Activated CD4-positive, alpha-beta memory T cell treated with anti-CD3 and anti-CD28 coated beads, Interleukin-2, amount 10 ng/mL, durations not matched to agents 7 days and 5 days (primary cell): ENCODE measurements around the gene FNDC3A. TPM values are rescaled to one million over a fixed set of nuclear protein-coding genes. Genes with fewer than 3 reads are reported as not detected.
A peak's percentile ranks its signal among the peaks of the same experiment; 100 is the strongest.

Source experiments
- CTCF ChIA-PET: fragments of 350-600 bp; sonication (Branson Sonifier 250); formaldehyde crosslinking; loops from one replicate; lab custom pipeline; 2021; ENCODE audit warnings: antibody characterized with exemption, inconsistent platforms; lab: Charles Lee
- POLR2A ChIA-PET: fragments of 350-600 bp; sonication (Branson Sonifier 250); formaldehyde crosslinking; loops from one replicate; lab custom pipeline; 2021; ENCODE audit warnings: antibody characterized with exemption; lab: Charles Lee
- DNase-seq: peaks from one replicate; pipeline ENCODE4 v3.0.0-alpha.2; 2020
- H3K27ac Mint-ChIP-seq: one replicate; pipeline ENCODE4 v1.8.0; 2021; ENCODE audit warnings: mild to moderate bottlenecking, mixed read lengths
- H3K27me3 Mint-ChIP-seq: one replicate; pipeline ENCODE4 v1.8.0; 2021; ENCODE audit warnings: mixed read lengths
- H3K36me3 Mint-ChIP-seq: one replicate; pipeline ENCODE4 v1.8.0; 2021; ENCODE audit warnings: low read depth, mixed read lengths
- H3K4me1 Mint-ChIP-seq: one replicate; pipeline ENCODE4 v1.8.0; 2021; ENCODE audit warnings: mixed read lengths
- H3K4me3 Mint-ChIP-seq: one replicate; pipeline ENCODE4 v1.8.0; 2021; ENCODE audit warnings: mild to moderate bottlenecking, mixed read lengths
- H3K9me3 Mint-ChIP-seq: one replicate; pipeline ENCODE4 v1.8.0; 2021; ENCODE audit warnings: mixed read lengths
- total RNA-seq, 2 experiments: library from RNA; stranded (reverse); gene quantifications; one replicate each; pipeline ENCODE4 v1.2.3, GENCODE V29; 2021

FNDC3A gene
- total RNA-seq, 2 experiments from 2014 or later, result 27.0 to 27.8 TPM

DNA sequence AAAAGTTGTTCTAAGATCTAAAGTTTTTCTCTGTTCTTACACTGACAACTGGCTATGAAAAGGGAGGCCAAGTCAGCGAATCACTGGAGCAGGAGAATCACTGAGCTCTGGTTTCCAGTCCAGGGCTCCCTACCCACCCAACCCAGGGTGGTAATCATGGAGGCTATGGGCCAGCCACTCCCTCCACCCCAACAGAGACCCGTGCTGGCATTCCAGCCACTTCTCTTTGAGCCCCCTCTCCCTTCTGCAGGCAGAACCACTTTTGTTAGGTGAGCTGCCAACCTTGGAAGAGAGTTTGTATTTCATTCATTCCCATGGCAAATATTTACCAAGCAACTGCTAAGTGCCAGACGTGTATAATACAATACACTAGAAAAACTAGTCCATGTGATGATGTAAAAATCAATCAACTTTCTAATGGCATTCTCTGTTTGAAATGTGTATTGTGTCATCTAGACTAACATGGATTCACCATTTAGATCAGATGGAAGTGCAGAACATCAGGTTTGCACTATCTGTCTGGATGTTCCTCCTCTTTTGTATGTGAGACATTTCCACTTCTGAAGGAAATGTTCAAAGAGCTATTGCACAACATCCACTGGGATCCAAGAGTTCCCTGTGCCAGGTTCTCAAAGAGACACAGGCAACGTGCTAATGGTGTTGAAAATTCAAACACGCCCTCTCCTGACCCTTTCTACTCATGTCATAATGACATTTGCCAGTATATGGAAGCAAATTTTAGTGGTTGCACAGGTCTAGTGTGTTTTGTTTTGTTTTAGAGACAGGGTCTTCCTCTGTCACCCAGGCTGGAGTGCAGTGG lies 249.7 kb downstream of the FNDC3A start:
- Mint-ChIP-seq H3K9me3 (no peaks in the 10 kb centered on the region), H3K27me3 (peaks cover 43% of the 10 kb centered on the region), H3K27ac (no peak overlapping the region), H3K36me3 (no peaks in the 10 kb centered on the region), H3K4me1 (peaks cover 9% of the 10 kb centered on the region), H3K4me3 (no peak overlapping the region)
- ChIA-PET CTCF (interaction anchor here (2.8 kb wide), 1 partner anchor 10 kb away, joined by 6 read pairs; no protein-coding TSS in a partner anchor), POLR2A (no interaction called here)
- no peak for DNase-seq

DNA sequence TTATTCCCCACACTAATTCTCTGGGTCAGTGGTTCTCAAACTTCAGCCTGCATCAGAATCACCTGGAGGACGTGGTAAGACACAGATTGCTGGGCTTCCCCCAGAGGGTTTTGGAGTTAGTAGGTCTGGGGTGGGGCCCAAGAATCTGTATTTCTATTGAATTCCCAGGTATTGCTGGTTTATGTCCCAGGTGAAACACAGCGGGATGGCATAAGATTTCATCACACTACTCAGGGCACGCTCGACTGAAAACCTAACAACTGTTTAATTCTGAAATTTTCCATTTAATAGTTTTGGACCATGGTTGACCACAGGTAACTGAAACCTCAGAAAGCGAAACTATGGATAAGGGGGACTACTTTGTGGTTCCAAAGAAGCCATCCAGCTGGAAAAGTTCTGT lies 250.9 kb downstream of the FNDC3A start:
- DNase-seq, result no peak
- no peaks in the 10 kb centered on the region for H3K9me3 Mint-ChIP-seq
- POLR2A ChIA-PET, result interaction anchor here (0.8 kb wide), 1 partner anchor 18 kb away, joined by 3 read pairs; no protein-coding TSS in a partner anchor
- H3K27me3 Mint-ChIP-seq, result peaks cover 34% of the 10 kb centered on the region
- H3K27ac Mint-ChIP-seq, result no peak overlapping the region
- peaks cover 3% of the 10 kb centered on the region for H3K4me1 Mint-ChIP-seq
- CTCF ChIA-PET, result no interaction called here
- no peak overlapping the region for H3K4me3 Mint-ChIP-seq
- H3K36me3 Mint-ChIP-seq, result no peaks in the 10 kb centered on the region

DNA sequence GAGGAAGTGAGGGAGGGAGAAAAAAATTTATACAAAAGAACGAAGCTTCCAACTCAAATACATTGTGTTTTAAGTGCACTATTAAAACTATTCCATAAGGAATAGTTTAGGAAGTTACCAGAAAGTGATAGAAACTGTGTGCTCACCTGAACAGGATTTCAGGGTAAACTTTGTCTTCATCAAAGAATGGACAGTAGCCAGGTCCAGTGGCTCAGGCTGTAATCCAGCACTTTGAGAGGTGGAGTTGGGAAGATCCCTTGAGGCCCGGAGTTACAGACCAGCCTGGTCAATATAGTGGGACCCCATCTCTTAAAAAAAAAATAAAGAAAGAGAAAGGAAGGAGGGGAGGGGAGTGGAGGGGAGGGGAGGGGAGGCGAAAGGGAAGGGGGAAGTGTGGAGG lies 259.0 kb downstream of the FNDC3A start:
- Mint-ChIP-seq H3K9me3 (no peaks in the 10 kb centered on the region), H3K27ac (no peak overlapping the region), H3K4me3 (no peak overlapping the region), H3K4me1 (no peaks in the 10 kb centered on the region), H3K27me3 (peaks cover 3% of the 10 kb centered on the region), H3K36me3 (no peaks in the 10 kb centered on the region)
- POLR2A ChIA-PET, result no interaction called here
- no peak for DNase-seq
- CTCF ChIA-PET, result no interaction called here

DNA sequence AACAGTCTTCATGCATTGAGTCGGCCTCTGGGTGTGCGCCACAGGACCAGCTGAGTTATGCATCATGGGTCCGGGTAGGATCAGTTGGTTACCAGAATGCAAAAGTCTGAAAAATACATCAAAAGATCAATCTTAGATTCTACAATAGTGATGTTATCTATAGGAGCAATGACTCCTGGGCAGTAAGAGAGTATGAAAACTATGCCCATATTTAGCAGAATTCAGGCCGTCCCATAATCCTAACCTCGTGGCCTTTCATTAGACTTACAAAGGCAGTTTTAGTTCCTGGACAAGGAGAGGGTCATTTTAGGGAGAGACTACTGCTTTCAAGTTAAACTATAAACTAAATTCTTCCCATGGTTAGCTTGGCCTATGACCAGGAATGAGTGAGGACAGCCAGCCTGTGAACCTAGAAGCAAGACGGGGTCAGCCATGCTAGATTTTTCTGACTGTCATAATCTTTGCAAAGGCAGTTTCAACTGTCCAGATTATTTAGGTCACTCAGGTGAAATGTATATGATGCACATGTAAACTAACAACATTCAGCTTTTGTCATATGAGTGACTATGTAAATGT lies 260.2 kb downstream of the FNDC3A start:
- no peak overlapping the region for H3K27ac Mint-ChIP-seq
- H3K9me3 Mint-ChIP-seq, result no peaks in the 10 kb centered on the region
- peaks cover 3% of the 10 kb centered on the region for H3K27me3 Mint-ChIP-seq
- no peaks in the 10 kb centered on the region for H3K36me3 Mint-ChIP-seq
- no peak overlapping the region for H3K4me3 Mint-ChIP-seq
- DNase-seq, result no peak
- POLR2A ChIA-PET, result interaction anchor here (1.4 kb wide), 1 partner anchor 11 kb away, joined by 3 read pairs; the partner anchor contains the start of gene CDADC1
- H3K4me1 Mint-ChIP-seq, result peaks cover 2% of the 10 kb centered on the region
- CTCF ChIA-PET, result interaction anchor here (1.6 kb wide), 1 partner anchor 45 kb away, joined by 4 read pairs; no protein-coding TSS in a partner anchor

DNA sequence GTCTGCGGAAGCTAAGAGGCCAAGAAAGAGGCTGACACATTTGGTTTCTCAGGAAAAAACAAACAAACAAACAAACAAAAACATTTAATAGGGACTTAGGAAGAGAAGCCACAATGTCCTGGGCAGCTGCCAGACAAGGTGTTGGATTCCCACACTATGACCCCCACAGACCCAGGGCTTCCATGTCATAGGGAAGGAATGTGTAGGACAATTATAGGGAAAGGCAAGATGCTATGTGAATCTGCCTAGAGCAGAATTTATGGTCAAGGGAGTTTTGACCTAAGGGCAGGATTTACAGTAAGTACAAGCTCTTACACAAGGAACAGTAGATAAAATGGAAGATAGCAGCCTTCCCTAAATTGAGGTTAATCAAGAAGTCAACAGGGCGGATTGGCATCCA lies 262.9 kb downstream of the FNDC3A start:
- no peaks in the 10 kb centered on the region for H3K36me3 Mint-ChIP-seq
- no peak overlapping the region for H3K27ac Mint-ChIP-seq
- no peaks in the 10 kb centered on the region for H3K9me3 Mint-ChIP-seq
- peaks cover 2% of the 10 kb centered on the region for H3K4me1 Mint-ChIP-seq
- ChIA-PET CTCF (interaction anchor here (0.7 to 3.4 kb wide), 2 partner anchors 42 to 302 kb away, joined by 3 to 66 read pairs; no protein-coding TSS in a partner anchor), POLR2A (no interaction called here)
- peaks cover 3% of the 10 kb centered on the region for H3K27me3 Mint-ChIP-seq
- H3K4me3 Mint-ChIP-seq, result no peak overlapping the region
- no peak for DNase-seq

DNA sequence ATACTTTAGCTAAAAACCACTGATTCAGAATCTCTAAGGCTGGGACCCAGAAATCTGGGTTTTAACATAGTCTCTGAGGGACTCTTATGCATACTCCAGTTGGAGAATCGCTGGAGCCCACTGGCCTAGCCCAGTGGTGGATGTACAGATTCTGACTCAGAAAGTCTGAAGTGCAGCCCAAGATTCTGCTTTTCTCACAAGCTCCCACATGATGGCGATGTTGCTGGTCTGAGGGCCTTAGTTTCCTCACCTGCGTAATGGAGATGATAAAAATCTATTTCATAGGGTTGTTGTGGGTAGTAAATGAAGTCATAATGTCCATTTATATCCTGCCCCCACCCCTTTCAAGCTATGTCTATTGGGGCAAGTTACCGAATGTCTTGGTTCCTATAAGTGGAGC lies 264.3 kb downstream of the FNDC3A start:
- ChIA-PET CTCF (interaction anchor here (0.6 to 3.4 kb wide), 12 partner anchors 8 to 424 kb away, joined by 3 to 66 read pairs (median 4); partner anchors contain the start of gene CDADC1), POLR2A (interaction anchor here (1.0 kb wide), 1 partner anchor 11 kb away, joined by 4 read pairs; no protein-coding TSS in a partner anchor)
- no peaks in the 10 kb centered on the region for H3K36me3 Mint-ChIP-seq
- peaks cover 2% of the 10 kb centered on the region for H3K4me1 Mint-ChIP-seq
- H3K27me3 Mint-ChIP-seq, result peaks cover 14% of the 10 kb centered on the region
- H3K4me3 Mint-ChIP-seq, result no peak overlapping the region
- peak; percentile 52 for DNase-seq
- H3K27ac Mint-ChIP-seq, result no peak overlapping the region
- no peaks in the 10 kb centered on the region for H3K9me3 Mint-ChIP-seq

DNA sequence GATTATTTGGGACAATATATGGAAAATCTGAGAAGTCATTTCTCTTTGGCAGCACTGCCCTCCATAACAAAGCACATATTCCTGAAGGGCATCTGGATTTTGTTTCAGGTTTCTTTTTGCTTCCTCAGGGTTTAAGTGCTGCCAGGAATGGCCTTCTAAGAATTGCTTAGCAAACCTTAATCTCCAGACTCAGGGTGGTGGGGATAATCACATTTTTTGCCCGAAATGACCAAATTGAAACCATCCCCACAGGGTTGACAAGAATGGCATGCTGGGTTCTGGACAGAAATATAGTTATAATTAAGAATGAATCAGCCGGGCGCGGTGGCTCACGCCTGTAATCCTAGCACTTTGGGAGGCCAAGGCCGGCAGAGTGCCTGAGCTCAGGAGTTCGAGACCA lies 265.6 kb downstream of the FNDC3A start:
- no peak for DNase-seq
- ChIA-PET CTCF (no interaction called here), POLR2A (no interaction called here)
- peaks cover 2% of the 10 kb centered on the region for H3K4me1 Mint-ChIP-seq
- no peaks in the 10 kb centered on the region for H3K9me3 Mint-ChIP-seq
- no peaks in the 10 kb centered on the region for H3K36me3 Mint-ChIP-seq
- H3K27me3 Mint-ChIP-seq, result peaks cover 18% of the 10 kb centered on the region
- H3K4me3 Mint-ChIP-seq, result no peak overlapping the region
- H3K27ac Mint-ChIP-seq, result no peak overlapping the region

DNA sequence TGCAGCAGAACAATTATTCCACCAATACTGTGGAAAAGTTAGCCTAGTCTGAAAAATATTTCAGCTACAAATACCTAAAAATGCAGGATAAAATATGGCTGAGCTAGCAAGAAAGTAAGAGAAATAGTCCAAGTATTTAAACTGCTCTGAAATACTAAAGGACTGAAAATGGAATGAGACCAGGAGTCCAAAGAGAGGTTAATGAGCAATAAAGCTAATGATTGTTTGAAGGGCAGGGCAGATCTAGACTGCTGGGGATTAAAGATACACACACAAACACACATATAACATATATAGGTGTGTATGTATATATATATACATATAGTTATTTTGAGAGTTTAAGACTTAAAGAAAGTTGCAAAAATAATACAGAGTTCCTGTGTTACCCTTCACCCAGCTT lies 269.4 kb downstream of the FNDC3A start:
- Mint-ChIP-seq H3K36me3 (peaks cover 8% of the 10 kb centered on the region), H3K9me3 (no peaks in the 10 kb centered on the region), H3K4me1 (peaks cover 26% of the 10 kb centered on the region), H3K27ac (no peak overlapping the region), H3K4me3 (no peak overlapping the region), H3K27me3 (peaks cover 18% of the 10 kb centered on the region)
- no peak for DNase-seq
- ChIA-PET CTCF (interaction anchor here (0.9 to 2.2 kb wide), 3 partner anchors 30 to 364 kb away, joined by 3 to 18 read pairs (median 4); no protein-coding TSS in a partner anchor), POLR2A (interaction anchor here (0.8 to 1.1 kb wide), 2 partner anchors 12 to 13 kb away, joined by 3 to 5 read pairs; no protein-coding TSS in a partner anchor)

DNA sequence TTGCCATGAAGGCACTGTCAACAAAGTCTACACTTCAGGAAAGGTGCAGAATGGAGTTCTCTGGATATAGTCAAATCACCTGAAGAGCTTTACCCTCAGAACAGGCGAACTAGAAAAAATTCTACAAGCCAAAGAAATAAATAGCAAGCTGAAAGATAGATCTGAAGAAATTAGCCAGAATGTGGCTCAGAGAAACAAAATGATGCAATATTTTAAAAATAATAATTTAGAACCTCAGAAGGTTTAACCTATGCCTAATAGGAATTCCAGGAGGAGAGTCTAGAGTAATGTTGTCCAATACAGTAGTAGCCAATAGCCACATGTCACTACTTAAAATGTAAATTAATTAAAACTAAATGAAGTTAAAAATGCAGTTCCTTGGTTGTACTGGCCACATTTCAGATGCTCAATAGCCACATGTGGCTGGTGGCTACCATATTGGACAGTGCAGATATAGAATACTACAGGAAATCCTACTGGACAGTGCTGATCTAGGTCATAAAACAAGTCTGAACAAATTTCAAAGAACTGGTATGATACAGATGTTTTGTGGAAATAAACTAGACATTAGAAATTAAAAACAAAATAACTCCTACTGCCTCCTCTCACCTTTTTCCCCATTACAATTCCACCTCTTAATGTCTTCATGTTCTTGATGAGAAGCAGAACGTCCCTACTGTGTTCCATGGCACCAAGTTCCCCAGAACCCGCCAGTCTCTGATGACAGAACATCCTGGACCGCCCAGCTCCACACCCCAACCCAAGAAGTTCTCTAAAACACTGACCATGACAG lies 271.3 kb downstream of the FNDC3A start:
- Mint-ChIP-seq H3K27ac (peak overlapping the region; percentile 90), H3K9me3 (no peaks in the 10 kb centered on the region), H3K4me3 (peak overlapping the region; percentile 97), H3K4me1 (peaks cover 40% of the 10 kb centered on the region), H3K36me3 (peaks cover 20% of the 10 kb centered on the region), H3K27me3 (peaks cover 18% of the 10 kb centered on the region)
- ChIA-PET POLR2A (interaction anchor here (1.1 to 2.9 kb wide), 15 partner anchors 11 to 944 kb away, joined by 3 to 36 read pairs (median 3); partner anchors contain the start of genes CAB39L, EBPL, FNDC3A and PHF11), CTCF (interaction anchor here (1.3 to 7.0 kb wide), 4 partner anchors 9 to 33 kb away, joined by 3 to 42 read pairs (median 8); no protein-coding TSS in a partner anchor)
- no peak for DNase-seq

DNA sequence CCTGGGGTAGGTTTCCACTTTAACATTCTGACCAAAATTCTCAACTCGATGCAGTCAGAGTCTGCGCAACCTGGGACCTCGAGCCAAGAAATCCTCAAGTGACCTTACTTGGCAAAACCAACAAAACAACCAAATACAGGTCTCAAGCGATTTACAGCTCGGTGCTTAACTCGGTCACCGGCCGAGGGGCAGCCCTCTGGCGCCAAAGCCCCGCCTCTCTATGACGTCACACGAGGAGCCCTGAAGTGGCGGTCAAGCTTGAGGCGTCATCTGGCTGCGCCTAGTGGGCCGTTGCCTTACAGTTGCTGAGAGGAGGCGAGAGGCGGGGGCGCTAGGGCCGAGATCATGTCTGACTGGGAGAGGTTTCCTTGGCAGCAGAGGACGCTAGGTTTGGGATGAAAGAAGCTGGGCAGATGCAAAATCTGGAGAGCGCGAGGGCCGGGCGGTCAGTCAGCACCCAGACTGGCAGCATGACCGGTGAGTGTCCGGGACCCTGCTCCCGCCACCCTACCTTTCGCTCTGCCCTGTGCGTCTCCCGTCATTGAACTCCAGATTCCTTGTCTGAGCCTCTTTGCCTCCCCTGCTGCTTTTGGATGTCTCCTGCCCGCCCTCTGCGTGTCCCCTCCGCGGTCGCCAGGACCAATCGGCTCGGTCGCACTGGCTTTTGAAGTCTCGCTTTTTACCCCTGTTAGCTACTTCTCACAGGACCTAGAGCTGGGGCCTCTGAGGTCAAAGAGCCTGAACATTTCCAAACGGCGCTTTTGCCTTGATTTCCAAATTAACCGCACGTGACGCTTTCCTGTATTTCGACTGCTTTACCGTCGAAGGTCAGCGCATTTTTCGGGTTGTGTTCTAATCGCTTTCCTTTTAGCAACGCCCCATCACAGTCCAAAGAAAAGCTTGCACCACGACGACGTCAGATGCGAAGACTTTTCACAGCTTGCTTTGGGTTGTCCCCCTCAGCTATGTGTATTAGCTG lies 272.2 kb downstream of the FNDC3A start, which contains the start of gene CDADC1:
Gene CDADC1 (plus strand): TSS at position 283 of the 979 bp plus-strand sequence. CDS start 113 bp downstream, at position 396.
- H3K27me3 Mint-ChIP-seq, result peaks cover 18% of the 10 kb centered on the region
- H3K4me3 Mint-ChIP-seq, result peak within 1 kb of the TSS; percentile 97
- peaks cover 24% of the 10 kb centered on the region for H3K36me3 Mint-ChIP-seq
- DNase-seq, result peak; percentile 95
- CTCF ChIA-PET, result interaction anchor here (0.7 to 7.0 kb wide), 9 partner anchors 8 to 32 kb away, joined by 3 to 42 read pairs (median 3); no protein-coding TSS in a partner anchor
- POLR2A ChIA-PET, result interaction anchor here (0.7 to 2.9 kb wide), 25 partner anchors 10 to 945 kb away, joined by 3 to 36 read pairs (median 3); partner anchors contain the start of genes CAB39L, EBPL, FNDC3A and KPNA3
- H3K4me1 Mint-ChIP-seq, result peaks cover 43% of the 10 kb centered on the region
- no peaks in the 10 kb centered on the region for H3K9me3 Mint-ChIP-seq
- peak within 1 kb of the TSS; percentile 90 for H3K27ac Mint-ChIP-seq

DNA sequence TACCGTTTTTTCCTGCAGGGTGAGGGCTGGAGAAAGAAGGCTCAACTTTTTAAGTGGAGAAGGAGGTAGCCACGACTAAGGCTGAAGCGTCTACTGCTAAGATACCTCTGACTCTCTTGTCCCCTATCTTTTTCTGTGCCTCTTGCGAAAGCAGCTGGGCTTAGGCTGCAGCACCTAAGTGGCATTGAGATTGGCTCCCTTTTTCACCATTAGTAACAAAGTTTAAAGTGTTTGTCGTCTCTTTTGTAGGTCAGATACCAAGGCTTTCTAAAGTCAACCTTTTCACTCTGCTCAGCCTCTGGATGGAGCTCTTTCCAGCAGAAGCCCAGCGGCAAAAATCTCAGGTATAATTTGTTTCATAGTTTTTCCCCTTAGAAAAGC lies 272.9 kb downstream of the FNDC3A start:
- Mint-ChIP-seq H3K27ac (peak overlapping the region; percentile 90), H3K9me3 (no peaks in the 10 kb centered on the region), H3K36me3 (peaks cover 26% of the 10 kb centered on the region), H3K27me3 (peaks cover 16% of the 10 kb centered on the region), H3K4me3 (peak overlapping the region; percentile 97), H3K4me1 (peaks cover 49% of the 10 kb centered on the region)
- no peak for DNase-seq
- POLR2A ChIA-PET, result interaction anchor here (0.7 to 2.9 kb wide), 14 partner anchors 10 to 876 kb away, joined by 3 to 36 read pairs (median 3); partner anchors contain the start of genes CAB39L, EBPL, FNDC3A and KPNA3
- CTCF ChIA-PET, result interaction anchor here (0.8 to 7.0 kb wide), 7 partner anchors 8 to 31 kb away, joined by 3 to 42 read pairs (median 4); no protein-coding TSS in a partner anchor
